Left ventricle myocardium inferior (tissue), 1 donor: Measurements from ENCODE around the gene EXOC4. TPM values are rescaled to one million over a fixed set of nuclear protein-coding genes. Genes with fewer than 3 reads are reported as not detected.
"Not testable (repeated sequence)": the region's sequence is repeated elsewhere in the genome, so short reads cannot be mapped to it uniquely, and the experiment has no call there.

Experiments
- DNase-seq: peaks from one replicate; pipeline ENCODE4 v3.0.0-alpha.2; 2020
- H3K27ac ChIP-seq: fragments of 200-600 bp; replicated peaks from 2 replicates; pipeline ENCODE4 v1.8.0; 2021
- H3K27me3 ChIP-seq: fragments of 200-600 bp; 2 replicates; pipeline ENCODE4 v1.8.0; 2021; ENCODE audit warnings: low read depth
- H3K36me3 ChIP-seq: fragments of 200-600 bp; 2 replicates; pipeline ENCODE4 v1.8.0; 2021
- H3K4me1 ChIP-seq: fragments of 200-600 bp; 2 replicates; pipeline ENCODE4 v1.8.0; 2021
- H3K4me3 ChIP-seq: fragments of 200-600 bp; 2 replicates; pipeline ENCODE4 v1.8.0; 2021; ENCODE audit warnings: mild to moderate bottlenecking, moderate library complexity
- H3K9me3 ChIP-seq: fragments of 200-600 bp; replicated peaks from 2 replicates; pipeline ENCODE4 v1.8.0; 2021
- intact Hi-C: fragments of 100-400 bp; cut with micrococcal nuclease; formaldehyde crosslinking; loops from one replicate; pipeline ENCODE4 v1.11.0; 2022
- total RNA-seq: library from RNA; stranded (reverse); fragmentation: NEBNext Ultra II Directional; extraction: Animal tissue kit (Norgen Biotek cat#: 25700); gene quantifications from one replicate; pipeline ENCODE4 v1.2.1, GENCODE V29; 2021
- TF ChIP-seq, protein P1 (sequence below): fragments of 200-600 bp; IDR thresholded peaks from 2 replicates; pipeline ENCODE4 v1.8.0; 2021; ENCODE audit warnings: antibody characterized with exemption, mild to moderate bottlenecking, borderline replicate concordance
- donor health status: DM: no; HTN: yes; CAD: no; lungs with severe emphysema.

The EXOC4 gene
- total RNA-seq, 1 donor from 2014 or later = 33.8 TPM

DNA sequence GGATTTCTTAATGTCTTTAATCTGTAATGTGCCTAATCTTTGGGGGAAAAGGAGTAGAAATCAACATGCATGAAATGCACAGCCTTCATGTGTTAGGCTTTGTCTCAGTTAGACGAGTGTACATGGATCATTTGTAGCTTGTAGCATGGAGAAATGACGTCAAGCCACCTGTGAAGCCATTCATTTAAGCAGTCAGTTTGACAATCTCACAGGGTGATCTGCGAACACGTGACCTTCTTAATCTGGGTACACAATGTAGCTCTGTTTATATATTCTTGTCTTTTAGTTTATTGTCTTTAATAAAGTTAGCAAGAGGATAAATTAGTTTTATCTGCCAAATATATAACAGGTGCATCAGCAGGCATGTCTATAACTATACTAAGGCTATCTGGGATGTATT lies 522.3 kb downstream of the EXOC4 start:
- Histone ChIP-seq H3K4me1 (no peaks in the 10 kb centered on the region), H3K36me3 (no peaks in the 10 kb centered on the region), H3K4me3 (no peak overlapping the region), H3K9me3 (no peaks in the 10 kb centered on the region), H3K27ac (no peak overlapping the region), H3K27me3 (no peaks in the 10 kb centered on the region)
- DNase-seq = no peak
- TF ChIP-seq, protein P1, sequence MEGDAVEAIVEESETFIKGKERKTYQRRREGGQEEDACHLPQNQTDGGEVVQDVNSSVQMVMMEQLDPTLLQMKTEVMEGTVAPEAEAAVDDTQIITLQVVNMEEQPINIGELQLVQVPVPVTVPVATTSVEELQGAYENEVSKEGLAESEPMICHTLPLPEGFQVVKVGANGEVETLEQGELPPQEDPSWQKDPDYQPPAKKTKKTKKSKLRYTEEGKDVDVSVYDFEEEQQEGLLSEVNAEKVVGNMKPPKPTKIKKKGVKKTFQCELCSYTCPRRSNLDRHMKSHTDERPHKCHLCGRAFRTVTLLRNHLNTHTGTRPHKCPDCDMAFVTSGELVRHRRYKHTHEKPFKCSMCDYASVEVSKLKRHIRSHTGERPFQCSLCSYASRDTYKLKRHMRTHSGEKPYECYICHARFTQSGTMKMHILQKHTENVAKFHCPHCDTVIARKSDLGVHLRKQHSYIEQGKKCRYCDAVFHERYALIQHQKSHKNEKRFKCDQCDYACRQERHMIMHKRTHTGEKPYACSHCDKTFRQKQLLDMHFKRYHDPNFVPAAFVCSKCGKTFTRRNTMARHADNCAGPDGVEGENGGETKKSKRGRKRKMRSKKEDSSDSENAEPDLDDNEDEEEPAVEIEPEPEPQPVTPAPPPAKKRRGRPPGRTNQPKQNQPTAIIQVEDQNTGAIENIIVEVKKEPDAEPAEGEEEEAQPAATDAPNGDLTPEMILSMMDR = no peak
- intact Hi-C loops = no loop called here

DNA sequence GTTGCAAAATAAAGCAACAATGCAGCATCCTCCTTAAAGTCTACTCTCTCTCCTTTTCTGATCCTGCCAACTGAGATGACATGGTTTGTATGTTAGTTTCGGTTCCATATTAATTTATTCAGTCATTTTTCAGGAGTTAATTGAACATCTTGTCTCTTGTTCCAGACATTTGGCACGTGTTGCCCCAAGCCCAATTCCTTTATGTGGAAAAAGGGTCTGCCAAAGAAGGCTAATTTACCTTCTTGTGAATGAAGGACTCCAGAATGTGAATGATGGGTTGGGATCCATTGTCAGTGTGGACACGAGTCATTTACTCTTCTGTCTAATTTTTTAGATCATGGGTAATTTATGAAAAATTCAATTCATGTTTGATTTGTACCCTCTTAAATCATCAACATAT lies 523.4 kb downstream of the EXOC4 start:
- H3K27ac ChIP-seq = no peak overlapping the region
- H3K4me1 ChIP-seq = no peaks in the 10 kb centered on the region
- DNase-seq = no peak
- no peaks in the 10 kb centered on the region for H3K9me3 ChIP-seq
- no peak overlapping the region for H3K4me3 ChIP-seq
- TF ChIP-seq, protein P1 = no peak
- no peaks in the 10 kb centered on the region for H3K36me3 ChIP-seq
- intact Hi-C loops = no loop called here
- H3K27me3 ChIP-seq = no peaks in the 10 kb centered on the region

DNA sequence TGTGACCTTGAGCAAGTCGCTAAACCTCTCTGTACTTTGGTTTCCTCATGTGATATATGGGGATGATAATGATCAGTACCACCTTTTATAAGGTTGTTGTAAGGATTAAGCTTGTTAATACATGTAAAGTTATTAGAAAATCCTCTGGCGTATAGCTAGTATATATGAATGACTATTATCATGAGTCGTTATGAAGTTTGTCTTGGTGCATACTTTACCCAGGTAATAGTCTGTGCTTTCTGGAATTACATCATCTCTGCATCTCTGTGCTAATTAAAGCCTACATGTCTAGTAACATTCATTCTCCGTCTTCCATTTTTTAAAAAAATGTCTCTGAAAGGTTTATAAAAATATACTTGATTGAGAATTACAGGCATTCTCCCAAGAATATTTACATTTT lies 524.8 kb downstream of the EXOC4 start:
- TF ChIP-seq, protein P1 = no peak
- Histone ChIP-seq H3K27ac (no peak overlapping the region), H3K9me3 (no peaks in the 10 kb centered on the region), H3K27me3 (no peaks in the 10 kb centered on the region), H3K36me3 (no peaks in the 10 kb centered on the region), H3K4me3 (no peak overlapping the region), H3K4me1 (no peaks in the 10 kb centered on the region)
- intact Hi-C loops = no loop called here
- DNase-seq = no peak

DNA sequence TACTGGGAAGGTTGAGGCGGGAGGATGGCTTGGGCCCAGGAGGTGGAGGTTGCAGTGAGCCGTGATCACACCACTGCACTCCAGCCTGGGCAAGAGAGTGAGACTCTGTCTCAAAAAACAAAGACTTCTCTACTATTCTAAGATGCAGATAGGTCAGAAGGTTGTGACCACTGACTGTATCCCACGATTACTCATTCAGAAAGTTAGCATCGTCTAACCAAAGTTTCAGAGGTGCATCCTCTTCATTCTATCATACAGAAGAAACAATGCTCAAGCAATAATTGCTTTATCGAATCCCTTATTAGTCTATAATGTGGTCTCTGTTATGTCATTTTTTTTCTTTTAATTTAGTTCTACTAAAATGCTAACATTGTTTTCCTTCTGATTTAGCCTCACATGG lies 525.6 kb downstream of the EXOC4 start:
- no peak for DNase-seq
- Histone ChIP-seq H3K36me3 (no peaks in the 10 kb centered on the region), H3K4me1 (no peaks in the 10 kb centered on the region), H3K27ac (no peak overlapping the region), H3K9me3 (no peaks in the 10 kb centered on the region), H3K4me3 (no peak overlapping the region), H3K27me3 (no peaks in the 10 kb centered on the region)
- TF ChIP-seq, protein P1 = no peak
- intact Hi-C loops = no loop called here

DNA sequence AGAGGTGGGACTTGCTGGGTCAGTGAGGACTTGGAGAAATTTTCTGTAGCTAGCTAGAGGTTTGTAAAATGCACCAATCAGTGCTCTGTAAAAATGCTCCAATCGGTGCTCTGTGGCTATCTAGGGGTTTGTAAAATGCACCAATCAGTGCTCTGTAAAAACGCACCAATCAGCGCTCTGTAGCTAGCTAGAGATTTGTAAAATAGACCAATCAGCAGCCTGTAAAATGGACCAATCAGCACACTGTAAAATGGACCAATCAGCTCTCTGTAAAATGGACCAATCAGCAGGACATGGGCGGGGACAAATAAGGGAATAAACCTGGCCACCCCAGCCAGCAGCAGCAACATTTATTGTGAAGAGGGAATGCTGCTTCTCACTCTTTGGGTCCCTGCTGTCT lies 526.7 kb downstream of the EXOC4 start:
- DNase-seq, intact Hi-C loops, H3K4me1 ChIP-seq, H3K27ac ChIP-seq, H3K36me3 ChIP-seq, H3K27me3 ChIP-seq, H3K9me3 ChIP-seq, H3K4me3 ChIP-seq: not testable (repeated sequence)

DNA sequence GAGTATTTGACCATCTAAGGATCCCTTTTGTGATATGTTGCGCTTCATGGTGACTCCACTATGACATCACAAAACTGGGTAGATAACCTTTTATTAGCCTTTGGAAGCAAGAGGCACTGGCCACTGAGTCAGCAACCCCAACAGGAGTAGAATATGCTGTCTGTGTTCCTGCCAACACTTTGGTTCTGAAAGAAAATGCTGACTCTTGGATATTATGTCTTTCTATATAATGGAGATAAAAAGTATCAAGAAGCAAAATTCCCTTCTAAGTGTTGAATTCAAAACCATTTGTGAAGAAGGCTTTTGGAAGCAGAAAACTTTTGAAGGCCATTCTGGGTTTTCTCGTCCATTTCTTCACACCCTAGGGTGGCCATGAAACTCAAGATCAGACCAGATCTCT lies 528.0 kb downstream of the EXOC4 start:
- TF ChIP-seq, protein P1 = no peak
- Histone ChIP-seq H3K27ac (no peak overlapping the region), H3K27me3 (no peaks in the 10 kb centered on the region), H3K4me3 (no peak overlapping the region), H3K9me3 (no peaks in the 10 kb centered on the region), H3K36me3 (no peaks in the 10 kb centered on the region), H3K4me1 (no peaks in the 10 kb centered on the region)
- no peak for DNase-seq
- intact Hi-C loops = no loop called here
